ENCODE results near the gene PLOD1.

DNA sequence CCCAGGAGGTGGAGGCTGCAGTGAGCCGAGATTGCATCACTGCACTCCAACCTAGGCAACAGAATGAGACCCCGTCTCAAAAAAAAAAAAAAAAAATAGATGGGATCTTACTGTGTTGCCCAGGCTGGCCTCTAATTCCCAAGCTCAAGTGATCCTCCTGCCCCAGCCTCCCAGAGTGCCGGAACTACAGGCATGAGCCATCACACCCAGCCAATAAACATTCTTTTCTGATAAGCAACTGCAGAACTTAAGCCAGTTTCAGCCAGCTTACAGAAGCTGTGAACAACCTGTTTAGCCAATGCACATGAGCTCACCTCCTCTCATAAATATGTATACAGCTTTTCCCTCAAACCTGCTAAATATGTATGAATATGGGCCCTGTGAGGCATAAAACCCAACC lies 81.7 kb downstream of the PLOD1 start:
- TF ChIP-seq, protein P1, sequence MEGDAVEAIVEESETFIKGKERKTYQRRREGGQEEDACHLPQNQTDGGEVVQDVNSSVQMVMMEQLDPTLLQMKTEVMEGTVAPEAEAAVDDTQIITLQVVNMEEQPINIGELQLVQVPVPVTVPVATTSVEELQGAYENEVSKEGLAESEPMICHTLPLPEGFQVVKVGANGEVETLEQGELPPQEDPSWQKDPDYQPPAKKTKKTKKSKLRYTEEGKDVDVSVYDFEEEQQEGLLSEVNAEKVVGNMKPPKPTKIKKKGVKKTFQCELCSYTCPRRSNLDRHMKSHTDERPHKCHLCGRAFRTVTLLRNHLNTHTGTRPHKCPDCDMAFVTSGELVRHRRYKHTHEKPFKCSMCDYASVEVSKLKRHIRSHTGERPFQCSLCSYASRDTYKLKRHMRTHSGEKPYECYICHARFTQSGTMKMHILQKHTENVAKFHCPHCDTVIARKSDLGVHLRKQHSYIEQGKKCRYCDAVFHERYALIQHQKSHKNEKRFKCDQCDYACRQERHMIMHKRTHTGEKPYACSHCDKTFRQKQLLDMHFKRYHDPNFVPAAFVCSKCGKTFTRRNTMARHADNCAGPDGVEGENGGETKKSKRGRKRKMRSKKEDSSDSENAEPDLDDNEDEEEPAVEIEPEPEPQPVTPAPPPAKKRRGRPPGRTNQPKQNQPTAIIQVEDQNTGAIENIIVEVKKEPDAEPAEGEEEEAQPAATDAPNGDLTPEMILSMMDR (IDR thresholded peaks at IDR 0.05; ENCODE audit: low read length), result no peak
- no peak for TF ChIP-seq EZH2 (IDR thresholded peaks at IDR 0.05; ENCODE audit: borderline replicate concordance, low read length)
